Right atrium auricular region (tissue), 2 donors: Measurements from ENCODE around the gene SH2D3A. TPM values are rescaled to one million over a fixed set of nuclear protein-coding genes. Genes with fewer than 3 reads are reported as not detected.

Experiments used
- DNase-seq: peaks from one replicate; pipeline ENCODE4 v3.0.0-alpha.2; 2019; ENCODE audit warnings: low spot score
- H3K27ac ChIP-seq, 2 donors: fragments of 200-600 bp; sonication (generic); 1 replicate in 1 of 2; 2 replicates in 1 of 2; pipeline ENCODE4 v1.5.1; 2016 to 2019
- H3K27me3 ChIP-seq, 2 donors: fragments of 200-600 bp; sonication (generic); one replicate each; pipeline versions ENCODE4 v1.5.1 to v1.6.0; 2017 to 2019
- H3K36me3 ChIP-seq: fragments of 200-600 bp; sonication (generic); one replicate; pipeline ENCODE4 v1.5.1; 2016
- H3K4me1 ChIP-seq, 2 donors: fragments of 200-600 bp; sonication (generic); one replicate each; pipeline versions ENCODE4 v1.5.1 to v1.6.0; 2017 to 2019
- H3K4me3 ChIP-seq, 2 donors: fragments of 200-600 bp; sonication (generic); 1 replicate in 1 of 2; 2 replicates in 1 of 2; pipeline ENCODE4 v1.5.1; 2017 to 2019; ENCODE audit warnings: mild to moderate bottlenecking in 1 of 2, moderate library complexity in 1 of 2
- H3K9me3 ChIP-seq, 2 donors: fragments of 200-600 bp; sonication (generic); one replicate each; pipeline ENCODE4 v1.5.1; 2019
- CTCF ChIP-seq, 2 donors: fragments of 200-600 bp; sonication (generic); IDR thresholded peaks; one replicate each; pipeline ENCODE4 v1.5.1; 2019; ENCODE audit warnings: antibody characterized with exemption in 2 of 2
- total RNA-seq, 2 donors: library from RNA; depleted of rRNA; stranded (reverse); fragments of >200 nt; gene quantifications; one replicate each; pipeline ENCODE4 v1.1.0, GENCODE V29; 2016

Gene SH2D3A
- total RNA-seq, 2 donors from 2014 or later, result not detected

- H3K27me3 ChIP-seq, result no peaks in the 10 kb centered on the region
- H3K4me3 ChIP-seq, result no peak overlapping the region
- H3K36me3 ChIP-seq, result no peaks in the 10 kb centered on the region
These were observed 49.0 kb downstream of the SH2D3A start for GRCh38 chr19:6718111-6718740.

GRCh38 chr19:6717441-6717971, 49.7 kb downstream of the SH2D3A start:
- H3K36me3 ChIP-seq, result no peaks in the 10 kb centered on the region
- H3K4me3 ChIP-seq, result no peak overlapping the region
- DNase-seq, result no peak
- H3K4me1 ChIP-seq, result no peaks in the 10 kb centered on the region
- no peaks in the 10 kb centered on the region for H3K27me3 ChIP-seq
- H3K9me3 ChIP-seq, result no peaks in the 10 kb centered on the region
- no peak overlapping the region for H3K27ac ChIP-seq
- TF ChIP-seq CTCF (IDR thresholded peaks at IDR 0.05), result no peak

More at GRCh38 chr19:6718111-6718740, 49.0 kb downstream of the SH2D3A start:
- Histone ChIP-seq H3K4me1 (no peaks in the 10 kb centered on the region), H3K9me3 (no peaks in the 10 kb centered on the region), H3K27ac (no peak overlapping the region)
- DNase-seq, result no peak
- TF ChIP-seq CTCF (IDR thresholded peaks at IDR 0.05), result no peak

GRCh38 chr19:6717036-6717435, 50.2 kb downstream of the SH2D3A start:
- H3K36me3 ChIP-seq, result no peaks in the 10 kb centered on the region
- H3K27ac ChIP-seq, result no peak overlapping the region
- H3K9me3 ChIP-seq, result no peaks in the 10 kb centered on the region
- no peaks in the 10 kb centered on the region for H3K27me3 ChIP-seq
- TF ChIP-seq CTCF (IDR thresholded peaks at IDR 0.05), result no peak
- H3K4me1 ChIP-seq, result no peaks in the 10 kb centered on the region
- no peak overlapping the region for H3K4me3 ChIP-seq
- no peak for DNase-seq

- H3K4me3 ChIP-seq, result no peak overlapping the region
- H3K36me3 ChIP-seq, result no peaks in the 10 kb centered on the region
- H3K27ac ChIP-seq, result no peak overlapping the region
- H3K4me1 ChIP-seq, result no peaks in the 10 kb centered on the region
- TF ChIP-seq CTCF (IDR thresholded peaks at IDR 0.05), result no peak
- no peaks in the 10 kb centered on the region for H3K27me3 ChIP-seq
- no peaks in the 10 kb centered on the region for H3K9me3 ChIP-seq
- no peak for DNase-seq
These were observed 50.6 kb downstream of the SH2D3A start for GRCh38 chr19:6716610-6716970.

- DNase-seq, result no peak
These were observed 52.3 kb downstream of the SH2D3A start for GRCh38 chr19:6714749-6715555.

More at GRCh38 chr19:6714749-6715555, 52.3 kb downstream of the SH2D3A start:
- Histone ChIP-seq H3K4me1 (no peaks in the 10 kb centered on the region), H3K27me3 (no peaks in the 10 kb centered on the region), H3K36me3 (no peaks in the 10 kb centered on the region), H3K9me3 (no peaks in the 10 kb centered on the region), H3K4me3 (no peak overlapping the region), H3K27ac (no peak overlapping the region)
- TF ChIP-seq CTCF (IDR thresholded peaks at IDR 0.05), result no peak
